HG03469 (cell line): Measurements from ENCODE around the gene ERH.

Experiments used
- ATAC-seq: cut with Tn5 transposase; IDR thresholded peaks from one replicate; pipeline ENCODE4 v1.9.1; 2021; ENCODE audit warnings: mild to moderate bottlenecking, moderate library complexity, moderate number of reproducible peaks; ENCODE audit not compliant: unreplicated experiment

Gene ERH

GRCh38 chr14:69331206-69331605, 66.9 kb downstream of the ERH start:
- ATAC-seq = no peak
